Upper lobe of right lung (tissue), 1 donor: Measurements from ENCODE around the gene MECR. TPM values are rescaled to one million over a fixed set of nuclear protein-coding genes. Genes with fewer than 3 reads are reported as not detected.

ENCODE experiments used
- ATAC-seq: fragments of 200-7000 bp; cut with Tn5 transposase; one replicate; pipeline ENCODE4 v1.9.1; 2020; ENCODE audit warnings: mild to moderate bottlenecking, moderate library complexity
- DNase-seq: peaks from one replicate; pipeline ENCODE4 v3.0.0-alpha.2; 2020
- H3K27ac ChIP-seq: fragments of 200-600 bp; one replicate; pipeline ENCODE4 v1.8.0; 2022
- H3K27me3 ChIP-seq: fragments of 200-600 bp; one replicate; pipeline ENCODE4 v1.8.0; 2022; ENCODE audit warnings: mild to moderate bottlenecking
- H3K36me3 ChIP-seq: fragments of 200-600 bp; one replicate; pipeline ENCODE4 v1.8.0; 2022
- H3K4me1 ChIP-seq: fragments of 200-600 bp; one replicate; pipeline ENCODE4 v1.8.0; 2022
- H3K4me3 ChIP-seq: fragments of 200-600 bp; one replicate; pipeline ENCODE4 v1.8.0; 2022; ENCODE audit warnings: mild to moderate bottlenecking
- H3K9me3 ChIP-seq: fragments of 200-600 bp; one replicate; pipeline ENCODE4 v1.8.0; 2022
- intact Hi-C: fragments of 100-400 bp; cut with DNase I; formaldehyde crosslinking; loops from one replicate; pipeline ENCODE4 v1.11.0; 2022
- total RNA-seq: library from RNA; stranded (reverse); fragmentation: NEBNext Ultra II Directional; extraction: Animal tissue kit (Norgen Biotek cat#: 25700); gene quantifications from one replicate; pipeline ENCODE4 v1.2.1, GENCODE V29; 2021
- TF ChIP-seq, protein P1 (sequence below): fragments of 200-600 bp; IDR thresholded peaks from one replicate; pipeline ENCODE4 v1.8.0; 2022; ENCODE audit warnings: antibody characterized with exemption
- donor health status: DM: no; HTN: yes; CAD: no; lungs with severe emphysema.

MECR gene
- total RNA-seq, 1 donor from 2014 or later = 16.5 TPM

DNA sequence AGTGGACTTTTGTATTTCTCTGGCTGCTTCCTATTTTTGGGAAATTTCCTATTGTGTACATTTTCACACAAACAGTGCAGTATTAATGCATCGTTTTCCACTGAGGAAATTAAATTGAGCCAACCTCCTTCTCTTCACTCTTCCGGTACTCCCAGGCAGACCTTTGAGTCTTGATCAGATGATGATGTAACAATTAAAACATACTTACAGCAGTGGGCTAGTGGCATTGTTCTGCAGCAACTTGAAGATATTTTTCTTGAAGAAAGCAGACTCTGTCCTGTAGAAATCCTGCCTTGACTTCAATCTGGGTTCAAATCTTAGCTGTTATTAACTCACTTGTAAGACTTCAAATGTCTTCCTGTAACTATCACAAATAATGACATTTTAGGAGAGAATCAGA is 88.0 kb downstream of the MECR start:
- Histone ChIP-seq H3K36me3 (peaks cover 29% of the 10 kb centered on the region), H3K9me3 (no peaks in the 10 kb centered on the region), H3K27ac (no peak overlapping the region), H3K4me3 (no peak overlapping the region), H3K4me1 (no peaks in the 10 kb centered on the region), H3K27me3 (no peaks in the 10 kb centered on the region)
- TF ChIP-seq, protein P1, sequence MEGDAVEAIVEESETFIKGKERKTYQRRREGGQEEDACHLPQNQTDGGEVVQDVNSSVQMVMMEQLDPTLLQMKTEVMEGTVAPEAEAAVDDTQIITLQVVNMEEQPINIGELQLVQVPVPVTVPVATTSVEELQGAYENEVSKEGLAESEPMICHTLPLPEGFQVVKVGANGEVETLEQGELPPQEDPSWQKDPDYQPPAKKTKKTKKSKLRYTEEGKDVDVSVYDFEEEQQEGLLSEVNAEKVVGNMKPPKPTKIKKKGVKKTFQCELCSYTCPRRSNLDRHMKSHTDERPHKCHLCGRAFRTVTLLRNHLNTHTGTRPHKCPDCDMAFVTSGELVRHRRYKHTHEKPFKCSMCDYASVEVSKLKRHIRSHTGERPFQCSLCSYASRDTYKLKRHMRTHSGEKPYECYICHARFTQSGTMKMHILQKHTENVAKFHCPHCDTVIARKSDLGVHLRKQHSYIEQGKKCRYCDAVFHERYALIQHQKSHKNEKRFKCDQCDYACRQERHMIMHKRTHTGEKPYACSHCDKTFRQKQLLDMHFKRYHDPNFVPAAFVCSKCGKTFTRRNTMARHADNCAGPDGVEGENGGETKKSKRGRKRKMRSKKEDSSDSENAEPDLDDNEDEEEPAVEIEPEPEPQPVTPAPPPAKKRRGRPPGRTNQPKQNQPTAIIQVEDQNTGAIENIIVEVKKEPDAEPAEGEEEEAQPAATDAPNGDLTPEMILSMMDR = no peak
- intact Hi-C loops = no loop called here
- DNase-seq (no peak), ATAC-seq (no peak)

Other genes with a start within 250 kb of the MECR start
- 8.7 TPM for gene TMEM200B, start 107.0 kb downstream of the MECR start, total RNA-seq
- 89.0 TPM for gene SRSF4, start 49.0 kb downstream of the MECR start, total RNA-seq
- 45.5 TPM for gene PTPRU, start 5.6 kb upstream of the MECR start, total RNA-seq